ENCODE data around the gene TSPAN4.

TSPAN4 gene

GRCh38 chr11:836700-837099 lies 6.0 kb upstream of the TSPAN4 start:
- no peak for DNase-seq

DNA sequence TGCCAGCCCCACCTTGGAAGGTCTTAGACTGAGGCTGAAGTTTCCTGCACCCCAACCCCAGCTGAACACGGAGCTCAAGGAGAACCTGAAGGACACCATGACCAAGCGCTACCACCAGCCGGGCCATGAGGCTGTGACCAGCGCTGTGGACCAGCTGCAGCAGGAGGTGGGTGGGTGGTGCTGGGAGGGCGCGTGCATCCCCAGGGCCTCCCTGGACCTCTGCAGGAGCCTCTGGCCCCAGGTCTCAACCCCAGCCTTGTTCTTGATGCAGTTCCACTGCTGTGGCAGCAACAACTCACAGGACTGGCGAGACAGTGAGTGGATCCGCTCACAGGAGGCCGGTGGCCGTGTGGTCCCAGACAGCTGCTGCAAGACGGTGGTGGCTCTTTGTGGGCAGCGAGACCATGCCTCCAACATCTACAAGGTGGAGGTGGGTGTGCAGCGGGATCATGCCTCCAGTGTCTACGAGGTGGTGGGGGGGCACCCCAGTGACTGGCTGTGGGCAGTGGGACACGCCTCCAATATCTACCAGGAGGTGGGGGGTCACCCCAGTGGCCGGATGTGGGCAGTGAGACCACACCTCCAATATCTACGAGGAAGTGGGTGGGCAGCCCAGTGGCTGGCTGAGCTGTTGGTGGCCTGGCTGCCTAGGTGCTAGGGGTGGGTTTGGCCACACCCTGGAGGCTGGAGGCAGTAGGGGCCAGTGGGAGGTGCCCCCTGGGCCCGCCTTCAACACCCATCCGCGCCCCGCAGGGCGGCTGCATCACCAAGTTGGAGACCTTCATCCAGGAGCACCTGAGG lies 5.3 kb upstream of the TSPAN4 start:
- DNase-seq: peak; percentile 77

- no peak for DNase-seq
These were observed 4.7 kb upstream of the TSPAN4 start for GRCh38 chr11:837990-838307.

- DNase-seq: no peak
These were observed 4.0 kb upstream of the TSPAN4 start for GRCh38 chr11:838441-839279.

DNA sequence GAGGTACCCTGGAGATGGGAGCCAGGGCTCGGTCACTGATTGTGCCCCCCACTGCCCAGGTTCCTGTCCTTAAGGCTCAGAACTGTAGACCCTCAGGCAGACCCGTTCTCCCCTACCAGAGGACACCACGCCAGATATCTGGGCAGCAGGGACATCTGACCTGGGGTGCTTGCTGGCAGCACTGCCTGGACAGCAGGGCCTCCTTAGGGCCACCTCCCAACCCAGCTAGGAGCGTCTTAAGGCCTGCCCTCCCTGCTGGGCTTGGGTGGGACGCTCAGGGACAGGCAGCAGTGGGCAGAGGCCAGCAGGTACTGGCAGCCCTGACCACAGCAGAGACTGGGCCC lies 3.4 kb upstream of the TSPAN4 start:
- no peak for DNase-seq

DNA sequence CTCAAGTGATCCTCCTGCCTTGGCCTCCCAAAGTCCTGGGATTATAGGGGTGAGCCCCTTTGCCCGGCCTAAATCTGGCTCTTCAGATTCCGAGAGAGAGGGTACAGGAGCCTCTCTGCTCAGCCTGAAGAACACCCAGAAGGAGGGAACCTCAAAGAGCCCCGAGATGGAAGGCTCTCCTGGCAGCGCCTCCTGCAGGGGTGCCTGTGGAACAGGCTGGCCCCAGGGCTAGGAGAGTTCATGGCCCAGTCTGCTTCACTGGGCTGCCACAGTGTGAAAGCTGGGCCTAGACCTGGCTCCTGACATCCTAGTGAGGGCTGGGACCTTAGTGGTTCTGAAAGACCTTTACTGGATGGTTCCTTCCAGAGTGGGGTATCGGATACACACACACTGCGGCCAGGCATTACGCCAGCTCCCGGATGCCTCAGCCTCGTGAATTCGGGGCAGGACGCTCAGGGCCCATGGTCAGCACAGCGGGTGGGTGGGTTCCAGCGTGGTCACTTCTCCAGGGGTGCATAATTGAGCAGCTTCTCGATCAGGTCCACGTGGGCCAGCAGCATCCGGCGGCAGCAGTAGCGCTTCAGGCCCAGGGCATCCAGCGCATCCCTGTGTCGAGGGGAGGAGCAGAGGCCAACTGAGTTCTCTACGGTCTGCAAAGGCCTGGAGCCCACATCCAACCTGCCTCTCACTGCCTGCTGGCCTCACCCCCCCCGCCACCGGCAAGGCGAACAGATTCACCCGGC lies 2.6 kb upstream of the TSPAN4 start:
- peak; percentile 52 for DNase-seq

- peak; percentile 53 for DNase-seq
These were observed 677 bp upstream of the TSPAN4 start for GRCh38 chr11:841981-842369.

GRCh38 chr11:843086-843734 lies 558 bp downstream of the TSPAN4 start:
- no peak for DNase-seq

- DNase-seq: peak; percentile 68
These were observed 1.4 kb downstream of the TSPAN4 start for GRCh38 chr11:843818-844692.

GRCh38 chr11:844693-845644 lies 2.3 kb downstream of the TSPAN4 start:
- DNase-seq: peak; percentile 95

GRCh38 chr11:845872-846495 lies 3.3 kb downstream of the TSPAN4 start:
- peak; percentile 68 for DNase-seq

DNA sequence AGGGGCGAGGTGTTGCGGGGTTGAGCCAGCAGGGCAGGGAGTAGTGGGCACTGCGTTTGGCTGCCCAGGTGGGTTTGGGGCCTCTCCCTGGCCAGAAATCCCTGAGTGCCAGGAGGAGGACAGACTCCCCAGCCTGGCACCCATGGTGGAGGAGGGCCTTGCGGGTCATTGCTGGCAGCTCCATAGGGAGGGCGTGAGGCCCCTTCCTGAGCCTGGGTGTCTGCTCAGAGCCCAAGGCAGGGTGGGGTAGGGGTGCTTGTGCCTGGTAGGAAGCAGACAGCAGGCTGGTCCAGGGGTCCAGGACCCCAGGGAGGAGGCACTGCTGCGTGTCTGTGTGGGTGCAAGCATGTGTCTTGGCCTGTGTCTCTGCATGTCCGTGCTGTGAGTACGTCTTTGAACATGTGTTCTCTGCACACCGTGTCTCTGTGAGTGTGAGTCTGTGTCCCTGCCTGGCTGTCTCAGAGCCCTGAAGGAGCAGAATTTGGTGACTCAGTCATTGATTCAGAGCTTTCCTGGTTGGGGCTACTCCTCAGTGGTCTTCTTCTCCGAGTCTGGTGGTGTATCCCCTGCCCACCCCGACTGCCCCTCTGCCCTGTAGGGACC lies 3.9 kb downstream of the TSPAN4 start:
- no peak for DNase-seq

DNA sequence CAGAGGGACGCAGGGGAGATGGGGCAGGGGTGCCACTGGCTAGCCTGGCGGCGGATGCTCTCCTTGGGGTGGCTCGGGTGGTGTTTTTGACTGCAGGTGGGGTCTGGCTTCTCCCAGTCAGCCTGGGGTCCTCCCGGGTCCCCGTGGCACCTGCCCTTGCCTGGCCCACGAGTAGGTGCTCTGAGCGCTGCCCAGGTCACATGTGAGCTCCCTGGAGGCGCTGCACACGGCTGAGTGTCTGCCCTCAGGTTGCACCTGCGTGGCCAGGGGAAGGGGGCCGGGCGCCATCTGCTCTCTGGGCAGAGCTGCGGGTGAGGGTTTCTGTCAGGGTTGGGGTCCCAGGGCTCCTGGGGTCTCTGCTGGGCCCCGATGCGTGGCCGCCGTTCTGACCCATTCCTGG lies 5.2 kb downstream of the TSPAN4 start:
- no peak for DNase-seq

DNA sequence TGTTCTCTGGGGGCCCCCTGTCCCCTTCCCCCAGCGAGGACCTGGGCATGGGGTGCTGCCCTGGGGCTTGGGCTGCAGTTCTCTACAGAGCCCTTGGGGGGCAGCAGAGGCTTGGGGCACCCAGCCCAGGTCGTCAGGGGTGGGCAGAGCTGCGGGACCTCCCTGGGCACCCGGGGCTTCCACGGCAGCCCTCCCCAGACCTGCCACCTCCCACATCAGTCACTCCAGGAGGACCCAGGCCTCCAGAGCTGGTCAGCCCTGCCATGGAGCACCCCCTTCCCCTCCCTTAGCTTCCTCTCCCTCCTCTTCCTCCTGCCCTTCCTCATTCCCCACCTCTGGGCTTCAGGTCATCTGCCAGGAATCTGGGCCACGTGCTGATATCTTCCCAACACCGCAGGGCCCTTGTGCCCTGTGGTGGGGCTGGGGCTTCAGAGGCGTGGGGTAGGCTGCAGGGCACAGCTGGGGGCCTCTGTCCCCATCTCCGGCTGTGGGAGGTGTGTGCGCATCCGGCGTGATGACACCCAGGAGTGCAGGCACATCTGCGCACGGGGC lies 5.8 kb downstream of the TSPAN4 start:
- peak; percentile 79 for DNase-seq

DNA sequence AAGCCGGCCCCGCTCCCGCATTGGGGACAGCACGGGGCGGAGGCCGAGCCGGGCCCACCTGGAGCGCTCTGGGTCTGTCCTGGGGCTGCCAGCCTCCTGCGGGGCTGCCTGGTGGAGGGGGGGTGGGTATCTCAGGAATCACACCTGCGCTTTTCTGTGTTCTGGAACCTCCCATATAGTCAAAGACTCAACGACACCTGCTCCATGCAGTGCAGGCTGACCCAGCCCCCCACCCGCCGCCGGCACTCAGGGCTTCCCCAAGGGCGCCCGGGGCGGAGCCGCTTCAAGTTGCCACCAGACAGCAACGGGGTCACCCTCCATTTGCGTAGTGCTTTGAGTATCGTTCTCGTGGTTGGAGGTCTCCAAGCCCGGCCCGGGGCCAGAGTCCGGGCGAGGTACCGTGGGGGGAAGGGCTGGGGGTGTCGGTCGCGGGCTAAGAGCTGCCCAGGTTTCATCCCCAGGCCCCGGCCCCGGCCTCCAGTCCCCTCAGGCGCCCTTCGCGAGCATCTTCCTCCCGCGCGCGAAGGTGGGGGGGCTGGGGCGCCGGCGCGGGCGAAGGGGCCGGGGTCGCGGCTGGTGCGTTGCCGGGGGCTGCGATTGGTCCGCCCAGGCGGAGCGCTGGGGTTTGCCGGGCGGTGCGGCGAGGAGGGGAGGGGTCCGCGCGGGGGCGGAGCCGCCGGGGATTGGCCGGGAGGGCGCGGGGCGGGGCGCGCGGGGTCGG lies 6.6 kb downstream of the TSPAN4 start:
- peak; percentile 48 for DNase-seq

GRCh38 chr11:849951-850774 lies 7.5 kb downstream of the TSPAN4 start:
- DNase-seq: no peak

DNA sequence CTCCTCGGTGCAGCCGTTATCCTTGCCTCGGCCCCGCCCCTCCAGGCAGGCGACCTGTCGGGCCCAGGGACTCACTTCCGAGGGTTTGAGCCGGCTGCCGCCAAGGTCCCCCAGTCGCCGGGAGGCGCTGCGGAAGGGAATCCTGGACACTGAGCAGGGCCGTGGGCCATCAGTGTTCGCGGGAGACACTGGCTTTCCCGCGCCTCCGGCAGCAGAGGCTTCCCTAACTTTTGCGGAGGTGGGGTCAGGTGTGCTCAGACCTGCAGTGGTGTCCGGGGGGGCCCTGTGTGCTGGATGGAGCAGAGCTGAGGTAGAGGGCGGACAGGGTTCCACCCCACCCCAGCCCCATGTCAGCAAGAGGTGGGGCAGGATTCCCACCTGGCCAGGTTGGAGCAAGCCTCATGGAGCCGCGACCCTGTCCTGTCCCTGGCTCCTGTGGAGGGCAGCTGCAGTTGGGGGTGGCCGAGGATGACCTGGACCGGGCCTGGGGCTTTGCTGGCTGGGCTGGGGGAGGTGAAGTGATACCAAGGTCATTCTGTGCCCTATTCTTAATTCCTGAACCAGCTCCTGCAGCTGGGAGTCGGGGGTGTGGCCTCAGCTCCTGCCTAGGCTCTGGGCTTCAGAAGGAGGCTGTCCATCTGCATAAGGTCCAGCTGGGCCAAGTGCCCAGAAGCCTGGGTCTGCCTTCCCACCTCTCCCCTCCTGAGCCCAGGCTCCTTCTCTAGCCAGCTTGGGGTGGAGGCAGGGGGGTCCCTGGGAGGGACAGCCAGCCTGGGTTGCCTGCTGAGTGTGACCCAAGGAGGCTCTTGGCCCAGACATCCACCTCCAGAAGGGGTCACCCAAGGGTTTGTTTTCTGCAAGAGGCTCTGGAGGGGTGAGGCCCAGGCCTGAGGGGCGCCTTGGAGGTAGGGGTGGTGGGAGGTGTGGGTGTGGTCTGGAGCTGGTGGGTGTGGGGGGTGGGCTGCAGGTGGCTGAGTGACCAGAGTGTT lies 8.4 kb downstream of the TSPAN4 start:
- peak; percentile 71 for DNase-seq
